ENCODE data around the gene PLP2.

PLP2 gene

GRCh38 chrX:49212861-49213260 is 41.2 kb downstream of the PLP2 start:
- no peak for DNase-seq

GRCh38 chrX:49214416-49214815 is 42.7 kb downstream of the PLP2 start:
- no peak for DNase-seq

GRCh38 chrX:49214996-49215526 is 43.4 kb downstream of the PLP2 start:
- DNase-seq, result no peak

- no peak for DNase-seq
These were observed 48.4 kb downstream of the PLP2 start for GRCh38 chrX:49220100-49220499.

GRCh38 chrX:49221868-49222267 is 50.2 kb downstream of the PLP2 start:
- no peak for DNase-seq

All from CD4-positive, alpha-beta T cell treated with Interleukin-21 for 1 hour (primary cell).